SU-DHL-6 (cell line): Measurements from ENCODE around the gene TFAP2C.

Experiments used
- H2AFZ ChIP-seq: fragments of 200-600 bp; sonication (generic); 2 replicates; pipeline ENCODE4 v1.6.1; 2014; ENCODE audit warnings: low read depth, mild to moderate bottlenecking, moderate library complexity, mixed read lengths, antibody characterized with exemption, low read length; ENCODE audit not compliant: severe bottlenecking
- H3F3A ChIP-seq: fragments of 200-600 bp; shearing (Covaris generic); 2 replicates; pipeline ENCODE4 v1.6.0; 2016; ENCODE audit warnings: antibody characterized with exemption, mild to moderate bottlenecking; ENCODE audit not compliant: insufficient read depth
- H3K27ac ChIP-seq: fragments of 200-600 bp; sonication (generic); 2 replicates; pipeline ENCODE4 v1.5.1; 2016; ENCODE audit warnings: low read depth, mild to moderate bottlenecking, low read length, moderate library complexity, mixed read lengths
- H3K27me3 ChIP-seq: fragments of 200-600 bp; sonication (generic), shearing (Covaris generic); 2 replicates; pipeline ENCODE4 v1.6.0; 2014; ENCODE audit warnings: mild to moderate bottlenecking, low read length
- H3K36me3 ChIP-seq: fragments of 200-600 bp; sonication (generic); 2 replicates; pipeline ENCODE4 v1.6.1; 2014; ENCODE audit warnings: mild to moderate bottlenecking, low read length, mixed read lengths
- H3K4me2 ChIP-seq: fragments of 300-600, 200-600 bp; shearing (Covaris generic), sonication (generic); 2 replicates; pipeline ENCODE4 v1.6.0; 2014; ENCODE audit warnings: low read length, low read depth, mild to moderate bottlenecking; ENCODE audit not compliant: poor library complexity, severe bottlenecking
- H3K4me3 ChIP-seq: fragments of 200-600 bp; sonication (generic); 2 replicates; pipeline ENCODE4 v1.5.1; 2014; ENCODE audit warnings: antibody characterized with exemption, low read length, mild to moderate bottlenecking, mixed read lengths; ENCODE audit not compliant: insufficient read depth, poor library complexity, severe bottlenecking
- H3K79me2 ChIP-seq: fragments of 200-600 bp; sonication (generic); 2 replicates; pipeline ENCODE4 v1.6.1; 2014; ENCODE audit warnings: mild to moderate bottlenecking, low read length, moderate library complexity; ENCODE audit not compliant: insufficient read depth
- H3K9ac ChIP-seq: fragments of 200-600 bp; sonication (generic); 2 replicates; pipeline ENCODE4 v1.7.0; 2014; ENCODE audit warnings: mild to moderate bottlenecking, low read length
- H3K9me2 ChIP-seq: fragments of 200-600 bp; sonication (generic); replicated peaks from 2 replicates; pipeline ENCODE4 v1.6.1; 2014; ENCODE audit warnings: low read length; ENCODE audit not compliant: insufficient read depth
- H3K9me3 ChIP-seq: fragments of 200-600 bp; sonication (generic); 2 replicates; pipeline ENCODE4 v1.6.1; 2014; ENCODE audit warnings: low read length, mixed read lengths; ENCODE audit not compliant: insufficient read depth
- H4K20me1 ChIP-seq: fragments of 200-600 bp; sonication (generic); 2 replicates; pipeline ENCODE4 v1.6.1; 2014; ENCODE audit warnings: low read depth, mild to moderate bottlenecking, antibody characterized with exemption, low read length, moderate library complexity, mixed read lengths
- EZH2phosphoT487 ChIP-seq: fragments of 200-600 bp; sonication (generic), shearing (Covaris generic); conservative IDR thresholded peaks from 2 replicates; pipeline ENCODE4 v1.6.1; 2018; ENCODE audit warnings: mild to moderate bottlenecking, antibody characterized with exemption, low read length, moderate library complexity, mixed read lengths
- TF ChIP-seq, protein P1 (sequence below): fragments of 200-600 bp; sonication (generic); IDR thresholded peaks from one replicate; pipeline ENCODE4 v1.5.1; 2017; ENCODE audit warnings: antibody characterized with exemption, mild to moderate bottlenecking, low read length, moderate library complexity; ENCODE audit not compliant: insufficient read depth, poor library complexity, severe bottlenecking

The TFAP2C gene

GRCh38 chr20:56663660-56664059 lies 34.6 kb downstream of the TFAP2C start:
- H4K20me1 ChIP-seq, result no peaks in the 10 kb centered on the region
- H3K9ac ChIP-seq, result no peak overlapping the region
- H2AFZ ChIP-seq, result no peak overlapping the region
- H3K36me3 ChIP-seq, result no peaks in the 10 kb centered on the region
- no peaks in the 10 kb centered on the region for H3K9me3 ChIP-seq
- no peaks in the 10 kb centered on the region for H3K79me2 ChIP-seq
- no peaks in the 10 kb centered on the region for H3F3A ChIP-seq
- H3K4me3 ChIP-seq, result no peak overlapping the region
- no peaks in the 10 kb centered on the region for H3K27me3 ChIP-seq
- TF ChIP-seq EZH2phosphoT487, result no peak
- TF ChIP-seq, protein P1, sequence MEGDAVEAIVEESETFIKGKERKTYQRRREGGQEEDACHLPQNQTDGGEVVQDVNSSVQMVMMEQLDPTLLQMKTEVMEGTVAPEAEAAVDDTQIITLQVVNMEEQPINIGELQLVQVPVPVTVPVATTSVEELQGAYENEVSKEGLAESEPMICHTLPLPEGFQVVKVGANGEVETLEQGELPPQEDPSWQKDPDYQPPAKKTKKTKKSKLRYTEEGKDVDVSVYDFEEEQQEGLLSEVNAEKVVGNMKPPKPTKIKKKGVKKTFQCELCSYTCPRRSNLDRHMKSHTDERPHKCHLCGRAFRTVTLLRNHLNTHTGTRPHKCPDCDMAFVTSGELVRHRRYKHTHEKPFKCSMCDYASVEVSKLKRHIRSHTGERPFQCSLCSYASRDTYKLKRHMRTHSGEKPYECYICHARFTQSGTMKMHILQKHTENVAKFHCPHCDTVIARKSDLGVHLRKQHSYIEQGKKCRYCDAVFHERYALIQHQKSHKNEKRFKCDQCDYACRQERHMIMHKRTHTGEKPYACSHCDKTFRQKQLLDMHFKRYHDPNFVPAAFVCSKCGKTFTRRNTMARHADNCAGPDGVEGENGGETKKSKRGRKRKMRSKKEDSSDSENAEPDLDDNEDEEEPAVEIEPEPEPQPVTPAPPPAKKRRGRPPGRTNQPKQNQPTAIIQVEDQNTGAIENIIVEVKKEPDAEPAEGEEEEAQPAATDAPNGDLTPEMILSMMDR, result no peak
- no peak overlapping the region for H3K4me2 ChIP-seq
- no peak overlapping the region for H3K27ac ChIP-seq
- no peaks in the 10 kb centered on the region for H3K9me2 ChIP-seq

DNA sequence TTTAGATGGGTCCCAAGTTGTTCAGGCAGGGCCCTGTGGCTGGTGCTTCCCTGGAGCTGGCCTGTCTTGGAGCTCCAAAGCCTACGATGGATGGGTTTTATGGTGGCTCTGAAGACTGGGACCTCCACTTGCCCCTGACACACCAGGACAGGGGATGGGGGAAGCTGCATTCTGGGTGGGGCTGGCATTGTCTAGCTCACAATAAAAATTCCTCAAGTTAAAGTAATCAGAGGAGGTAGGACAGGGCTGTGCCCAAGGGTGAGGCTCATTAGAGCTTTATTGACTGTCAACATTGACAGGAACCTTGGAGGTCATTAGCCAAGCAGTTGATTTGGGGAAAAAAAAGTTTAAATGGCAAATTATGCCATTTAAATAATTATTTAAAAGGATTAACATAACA lies 35.7 kb downstream of the TFAP2C start:
- no peak overlapping the region for H2AFZ ChIP-seq
- no peaks in the 10 kb centered on the region for H3K9me2 ChIP-seq
- H3K27ac ChIP-seq, result no peak overlapping the region
- H3K9ac ChIP-seq, result no peak overlapping the region
- H3K79me2 ChIP-seq, result no peaks in the 10 kb centered on the region
- TF ChIP-seq, protein P1, result no peak
- no peak for TF ChIP-seq EZH2phosphoT487
- no peak overlapping the region for H3K4me2 ChIP-seq
- no peaks in the 10 kb centered on the region for H3K27me3 ChIP-seq
- H3K36me3 ChIP-seq, result no peaks in the 10 kb centered on the region
- H4K20me1 ChIP-seq, result no peaks in the 10 kb centered on the region
- H3K9me3 ChIP-seq, result no peaks in the 10 kb centered on the region
- H3K4me3 ChIP-seq, result no peak overlapping the region
- H3F3A ChIP-seq, result no peaks in the 10 kb centered on the region

GRCh38 chr20:56665806-56666205 lies 36.7 kb downstream of the TFAP2C start:
- Histone ChIP-seq H3K4me3 (no peak overlapping the region), H3K4me2 (no peak overlapping the region), H2AFZ (no peak overlapping the region), H3K9ac (no peak overlapping the region), H3K79me2 (no peaks in the 10 kb centered on the region), H3K36me3 (no peaks in the 10 kb centered on the region), H3K27ac (no peak overlapping the region), H4K20me1 (no peaks in the 10 kb centered on the region), H3K9me3 (no peaks in the 10 kb centered on the region), H3K9me2 (no peaks in the 10 kb centered on the region), H3K27me3 (no peaks in the 10 kb centered on the region), H3F3A (no peaks in the 10 kb centered on the region)
- no peak for TF ChIP-seq EZH2phosphoT487
- TF ChIP-seq, protein P1, result no peak

DNA sequence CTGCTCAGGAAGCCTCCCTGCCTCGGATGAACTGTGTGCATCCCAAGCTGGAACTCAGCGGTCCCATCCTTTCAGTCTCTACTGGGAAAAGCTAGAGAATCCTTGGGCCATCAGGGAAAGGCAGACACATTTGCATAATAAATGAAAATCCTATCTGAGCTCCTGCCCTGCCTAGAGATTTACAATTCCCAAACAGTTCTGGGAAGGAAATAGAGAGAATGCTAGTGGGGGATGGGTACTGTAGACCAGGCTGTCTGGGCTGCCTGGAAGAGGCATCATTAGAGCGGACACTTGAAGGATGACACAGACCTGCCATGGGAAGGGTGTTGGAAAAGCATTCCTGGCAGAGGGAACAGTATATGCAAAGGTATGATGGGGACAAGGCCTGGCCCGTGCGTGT lies 44.3 kb downstream of the TFAP2C start:
- Histone ChIP-seq H4K20me1 (no peaks in the 10 kb centered on the region), H2AFZ (no peak overlapping the region)
- TF ChIP-seq, protein P1, result no peak
- no peak for TF ChIP-seq EZH2phosphoT487

More for the DNA sequence above, 44.3 kb downstream of the TFAP2C start:
- Histone ChIP-seq H3K9me2 (no peaks in the 10 kb centered on the region), H3K79me2 (no peaks in the 10 kb centered on the region), H3K27me3 (no peaks in the 10 kb centered on the region), H3K36me3 (no peaks in the 10 kb centered on the region), H3K9me3 (no peaks in the 10 kb centered on the region), H3K9ac (no peak overlapping the region), H3K4me3 (no peak overlapping the region), H3K27ac (no peak overlapping the region), H3F3A (no peaks in the 10 kb centered on the region), H3K4me2 (no peak overlapping the region)
